ENCODE data around the gene PYGO2.
A peak's percentile ranks its signal among the peaks of the same experiment; 100 is the strongest.

The PYGO2 gene

GRCh38 chr1:155002464-155003226 is 41.1 kb upstream of the PYGO2 start, which contains the start of gene ZBTB7B:
TSS of gene ZBTB7B (plus strand) at chr1:155002802. CDS start at chr1:155014661, 11,859 bp downstream.
- TF ChIP-seq CTCF (IDR thresholded peaks at IDR 0.05; ENCODE audit: low read depth, low read length), result no peak
- peak within 1 kb of the TSS; percentile 85 to 88 for H3K4me3 ChIP-seq (replicated peaks in 1 of 2; ENCODE audit: low read depth in 2 of 2, low read length in 2 of 2)
- peak; percentile 29 to 36 for DNase-seq (ENCODE audit: low read depth in 2 of 2)

DNA sequence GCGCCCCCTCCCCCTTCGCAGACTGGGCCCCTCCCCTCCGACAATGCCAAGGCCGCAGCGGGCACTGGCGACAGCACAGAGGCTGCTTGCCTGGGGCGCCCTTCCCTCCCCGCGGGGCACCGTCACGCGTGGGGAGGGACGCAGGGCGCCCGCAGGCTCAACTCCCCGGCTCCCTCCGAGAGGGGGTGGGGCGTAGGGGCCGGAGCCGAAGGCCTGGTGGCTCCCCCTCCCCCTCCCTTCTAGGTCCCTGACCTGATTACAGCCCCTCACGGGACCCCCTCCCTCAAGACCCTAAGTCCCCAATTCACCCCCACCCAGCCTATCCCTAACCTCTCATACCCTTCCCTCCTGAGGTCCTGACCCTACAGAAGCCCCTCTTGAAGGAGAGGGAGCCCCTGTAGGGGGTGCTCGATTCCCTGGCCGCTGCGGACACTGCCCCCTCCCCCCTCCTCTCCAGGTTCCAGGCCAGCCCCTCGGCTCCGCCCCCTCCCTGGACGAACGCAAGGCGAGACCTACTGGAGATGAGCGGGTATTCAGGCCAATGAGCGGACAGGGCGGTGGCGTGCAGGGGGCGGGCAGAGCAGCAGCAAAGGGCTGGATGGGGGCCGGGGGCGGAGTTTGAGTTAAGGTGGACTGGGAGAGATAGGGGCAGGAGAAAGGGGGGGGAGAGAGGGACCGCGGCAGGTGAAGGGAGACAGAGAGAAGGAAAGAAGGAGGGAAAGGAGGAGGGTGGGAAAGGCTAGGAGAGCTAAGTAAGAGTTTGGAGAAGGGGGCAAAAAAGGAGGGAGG is 40.3 kb upstream of the PYGO2 start:
- peak; percentile 99 for DNase-seq (ENCODE audit: low read depth in 2 of 2)
- peak; percentile 38 for TF ChIP-seq CTCF (IDR thresholded peaks at IDR 0.05; ENCODE audit: low read depth, low read length)
- H3K4me3 ChIP-seq (replicated peaks in 1 of 2; ENCODE audit: low read depth in 2 of 2, low read length in 2 of 2), result peak overlapping the region; percentile 68 to 88

- no peak for TF ChIP-seq CTCF (IDR thresholded peaks at IDR 0.05; ENCODE audit: low read depth, low read length)
- peak overlapping the region; percentile 68 to 70 for H3K4me3 ChIP-seq (replicated peaks in 1 of 2; ENCODE audit: low read depth in 2 of 2, low read length in 2 of 2)
- DNase-seq (ENCODE audit: low read depth in 2 of 2), result no peak
These were observed 39.8 kb upstream of the PYGO2 start for GRCh38 chr1:155001425-155001674.

DNA sequence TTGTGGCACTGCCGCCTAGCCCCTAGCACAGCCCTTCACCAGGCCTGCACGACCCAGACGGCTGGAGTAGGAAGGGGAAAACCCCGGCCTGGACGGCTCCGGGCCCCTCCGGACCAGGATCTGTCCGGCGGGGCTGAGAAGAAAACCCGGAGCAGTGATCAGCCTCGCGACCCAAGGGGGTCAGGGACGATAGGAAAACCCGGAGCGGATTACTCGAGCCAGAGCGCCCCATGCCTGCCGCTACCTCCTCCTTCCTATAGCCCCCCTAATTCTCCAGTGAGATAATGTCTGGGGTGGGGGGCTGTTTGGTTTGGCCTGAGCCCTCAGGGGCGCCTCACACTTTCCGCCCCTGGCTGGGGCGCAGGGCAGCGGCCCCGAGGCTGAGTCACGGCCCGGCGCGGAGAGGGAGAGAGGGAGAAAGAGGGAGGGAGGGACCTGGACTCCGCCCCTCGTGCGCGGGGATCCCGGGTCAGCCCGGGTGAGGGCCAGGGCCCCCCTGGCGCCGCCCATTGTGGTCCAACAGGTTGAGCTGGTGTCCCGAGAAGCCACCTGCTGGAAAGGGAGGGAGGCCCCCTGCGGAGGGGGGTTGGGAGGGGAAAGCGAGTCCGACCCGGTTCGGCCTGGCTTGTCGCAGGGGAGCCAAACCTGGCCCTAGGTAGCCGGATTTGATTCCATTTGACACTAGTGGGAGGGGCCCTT is 39.3 kb upstream of the PYGO2 start:
- peak overlapping the region; percentile 68 to 70 for H3K4me3 ChIP-seq (replicated peaks in 1 of 2; ENCODE audit: low read depth in 2 of 2, low read length in 2 of 2)
- peak; percentile 2 for TF ChIP-seq CTCF (IDR thresholded peaks at IDR 0.05; ENCODE audit: low read depth, low read length)
- DNase-seq (ENCODE audit: low read depth in 2 of 2), result peak; percentile 83 to 88

DNA sequence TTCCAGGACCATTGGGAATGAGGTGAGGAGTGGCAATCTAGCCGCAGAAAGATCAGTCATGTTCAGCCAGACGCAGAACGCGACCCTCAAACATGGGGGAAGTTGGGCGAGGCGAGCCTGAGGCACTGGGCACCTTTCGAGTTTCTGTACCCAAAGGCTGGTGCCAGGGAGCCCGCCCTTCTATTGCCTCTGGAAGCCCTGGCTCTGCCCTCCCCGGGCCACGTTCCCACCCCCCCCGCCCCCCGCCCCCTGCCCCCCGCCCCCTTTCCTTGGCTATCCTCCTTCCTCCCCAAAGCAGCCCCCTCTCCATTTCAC is 38.8 kb upstream of the PYGO2 start:
- TF ChIP-seq CTCF (IDR thresholded peaks at IDR 0.05; ENCODE audit: low read depth, low read length), result no peak
- no peak for DNase-seq (ENCODE audit: low read depth in 2 of 2)
- peak overlapping the region; percentile 68 to 70 for H3K4me3 ChIP-seq (replicated peaks in 1 of 2; ENCODE audit: low read depth in 2 of 2, low read length in 2 of 2)

GRCh38 chr1:154999571-155000410 is 38.2 kb upstream of the PYGO2 start:
- H3K4me3 ChIP-seq (replicated peaks in 1 of 2; ENCODE audit: low read depth in 2 of 2, low read length in 2 of 2), result peak overlapping the region; percentile 68 to 70
- DNase-seq (ENCODE audit: low read depth in 2 of 2), result no peak
- no peak for TF ChIP-seq CTCF (IDR thresholded peaks at IDR 0.05; ENCODE audit: low read depth, low read length)

All from cardiac fibroblast (primary cell).